HCT116 (cell line): Measurements from ENCODE around the gene DOK7. TPM values are rescaled to one million over a fixed set of nuclear protein-coding genes. Genes with fewer than 3 reads are reported as not detected.

Experiments
- ATAC-seq: fragments of 200-7000 bp; cut with Tn5 transposase; 2 replicates; pipeline ENCODE4 v1.9.1; 2020; ENCODE audit warnings: mild to moderate bottlenecking, moderate library complexity
- BruUV-seq: library from RNA; stranded (reverse); fragments of 400-500 nt; replicated peaks from 2 replicates; lab custom pipeline; 2021; lab: Mats Ljungman, UMichigan
- CTCF ChIA-PET: fragments of 300-600 bp; sonication (Branson Sonifier 250); formaldehyde crosslinking; loops from one replicate; lab custom pipeline; 2021; ENCODE audit warnings: antibody characterized with exemption; lab: Charles Lee
- POLR2A ChIA-PET: fragments of 300-600, 350-600 bp; sonication (Branson Sonifier 250); formaldehyde crosslinking; loops from one replicate; lab custom pipeline; 2021; ENCODE audit warnings: antibody characterized with exemption; lab: Charles Lee
- RAD21 ChIA-PET, 2 experiments: fragments of 300-600 bp; sonication (Branson Sonifier 250); formaldehyde crosslinking; loops; one replicate each; lab custom pipeline; 2023; ENCODE audit warnings: low total read pairs in 2 of 2; ENCODE audit not compliant: uncharacterized antibody in 2 of 2, unreplicated experiment in 2 of 2, low non-redundant PET in 1 of 2; lab: Charles Lee
- DNase-seq: peaks from one replicate; pipeline ENCODE4 v3.0.0-alpha.2; 2010; ENCODE audit warnings: low read depth, low spot score
- H2AFZ ChIP-seq: fragments of 200-600 bp; shearing (Covaris generic), sonication (generic); 2 replicates; pipeline ENCODE4 v1.6.1; 2017; ENCODE audit warnings: low read depth, mixed run types, mixed read lengths, antibody characterized with exemption, low read length; ENCODE audit not compliant: poor library complexity, severe bottlenecking
- H3K27ac ChIP-seq: 2 replicates; pipeline ENCODE4 v1.5.1; 2012; ENCODE audit warnings: low read depth, low read length
- H3K27me3 ChIP-seq: fragments of 200-600 bp; sonication (generic); 2 replicates; pipeline ENCODE4 v1.6.1; 2016; ENCODE audit warnings: mixed run types, low read length, mixed read lengths; ENCODE audit not compliant: insufficient read depth
- H3K36me3 ChIP-seq, 2 experiments: fragments of 200-500 bp in 1 of 2; fragments of 200-600 bp in 1 of 2; sonication (Bioruptor generic) in 1 of 2; sonication (generic) in 1 of 2; 2 replicates each; pipeline versions ENCODE4 v1.5.1 to v1.6.1; 2014 to 2016; ENCODE audit warnings: low read length in 2 of 2, inconsistent platforms in 1 of 2, mixed read lengths in 1 of 2, mixed run types in 1 of 2; ENCODE audit not compliant: insufficient read depth in 2 of 2, control insufficient read depth in 1 of 2
- H3K4me1 ChIP-seq, 2 experiments: fragments of 200-600 bp in 1 of 2; sonication (generic) in 1 of 2; 2 replicates each; pipeline versions ENCODE4 v1.5.1 to v1.6.1; 2012 to 2017; ENCODE audit warnings: low read length in 2 of 2, inconsistent platforms in 1 of 2, mild to moderate bottlenecking in 1 of 2, mixed read lengths in 1 of 2, mixed run types in 1 of 2, moderate library complexity in 1 of 2; ENCODE audit not compliant: insufficient read depth in 2 of 2, control insufficient read depth in 1 of 2
- H3K4me2 ChIP-seq: fragments of 200-600 bp; sonication (generic); 2 replicates; pipeline ENCODE4 v1.6.1; 2017; ENCODE audit warnings: mixed run types, low read length, mixed read lengths
- H3K4me3 ChIP-seq, 2 experiments: fragments of 200-600 bp in 1 of 2; sonication (generic) in 1 of 2; replicated peaks in 1 of 2; 2 replicates each; pipeline ENCODE4 v1.5.1; 2011 to 2016; ENCODE audit warnings: low read length in 2 of 2, control low read depth in 1 of 2, low read depth in 1 of 2, mild to moderate bottlenecking in 1 of 2, mixed read lengths in 1 of 2, mixed run types in 1 of 2
- H3K79me2 ChIP-seq: fragments of 200-600 bp; sonication (generic); 2 replicates; pipeline ENCODE4 v1.6.1; 2017; ENCODE audit warnings: mild to moderate bottlenecking, mixed run types, low read length, moderate library complexity, mixed read lengths; ENCODE audit not compliant: insufficient read depth
- H3K9ac ChIP-seq: fragments of 200-600 bp; sonication (generic); 2 replicates; pipeline ENCODE4 v1.6.1; 2016; ENCODE audit warnings: low read length, mixed read lengths
- H3K9me2 ChIP-seq: fragments of 200-600 bp; sonication (generic), shearing (Covaris generic); 2 replicates; pipeline ENCODE4 v1.6.1; 2017; ENCODE audit warnings: mixed run types, mild to moderate bottlenecking, moderate library complexity; ENCODE audit not compliant: insufficient read depth
- H3K9me3 ChIP-seq, 2 experiments: fragments of 200-500 bp in 1 of 2; fragments of 200-600 bp in 1 of 2; sonication (Bioruptor generic) in 1 of 2; sonication (generic) in 1 of 2; 2 replicates each; pipeline ENCODE4 v1.6.1; 2014 to 2017; ENCODE audit warnings: low read length in 2 of 2, mixed read lengths in 2 of 2, inconsistent platforms in 1 of 2, low read depth in 1 of 2, mild to moderate bottlenecking in 1 of 2, mixed run types in 1 of 2, moderate library complexity in 1 of 2; ENCODE audit not compliant: control insufficient read depth in 1 of 2, insufficient read depth in 1 of 2
- H4K20me1 ChIP-seq: fragments of 200-600 bp; sonication (generic), shearing (Covaris generic); 2 replicates; pipeline ENCODE4 v1.6.1; 2017; ENCODE audit warnings: mixed run types, mild to moderate bottlenecking, moderate library complexity; ENCODE audit not compliant: insufficient read depth
- ATF3 ChIP-seq: IDR thresholded peaks from 2 replicates; pipeline ENCODE4 v1.6.1; 2012
- CEBPB ChIP-seq: IDR thresholded peaks from 2 replicates; pipeline ENCODE4 v1.6.1; 2012; ENCODE audit warnings: low read depth
- CTCF ChIP-seq, 3 experiments: fragments of 200-600 bp in 1 of 3; sonication (generic) in 1 of 3; IDR thresholded peaks in 2 of 3; conservative IDR thresholded peaks in 1 of 3; 2 replicates each; pipeline ENCODE4 v1.5.1; 2012 to 2017; ENCODE audit warnings: low read depth in 2 of 3, low read length in 2 of 3, antibody characterized with exemption in 1 of 3, borderline replicate concordance in 1 of 3, control low read depth in 1 of 3, mild to moderate bottlenecking in 1 of 3, mixed read lengths in 1 of 3, mixed run types in 1 of 3, moderate library complexity in 1 of 3; ENCODE audit not compliant: insufficient read depth in 1 of 3
- EGR1 ChIP-seq: IDR thresholded peaks from 2 replicates; pipeline ENCODE4 v1.6.1; 2012; ENCODE audit warnings: low read depth
- ELF1 ChIP-seq: IDR thresholded peaks from 2 replicates; pipeline ENCODE4 v1.6.1; 2012; ENCODE audit warnings: low read depth, borderline replicate concordance
- EZH2 ChIP-seq: fragments of 200-600 bp; sonication (generic); IDR thresholded peaks from 2 replicates; pipeline ENCODE4 v1.6.1; 2017; ENCODE audit warnings: antibody characterized with exemption, mixed run types
- EZH2phosphoT487 ChIP-seq: fragments of 200-600 bp; IDR thresholded peaks from 2 replicates; pipeline ENCODE4 v1.6.1; 2018; ENCODE audit warnings: antibody characterized with exemption, borderline replicate concordance
- FOSL1 ChIP-seq: IDR thresholded peaks from 2 replicates; pipeline ENCODE4 v1.6.1; 2012; ENCODE audit warnings: low read depth
- JUND ChIP-seq: IDR thresholded peaks from 2 replicates; pipeline ENCODE4 v1.6.1; 2012
- MAX ChIP-seq: IDR thresholded peaks from 2 replicates; pipeline ENCODE4 v1.6.1; 2012
- POLR2A ChIP-seq: IDR thresholded peaks from 2 replicates; pipeline ENCODE4 v1.7.0; 2011; ENCODE audit warnings: borderline replicate concordance; ENCODE audit not compliant: insufficient read depth, insufficient read length; ENCODE audit errors: extremely low read depth
- POLR2AphosphoS5 ChIP-seq: IDR thresholded peaks from 2 replicates; pipeline ENCODE4 v1.6.1; 2011; ENCODE audit warnings: mild to moderate bottlenecking, low read depth, low read length, moderate library complexity
- RAD21 ChIP-seq: IDR thresholded peaks from 2 replicates; pipeline ENCODE4 v1.6.1; 2012; ENCODE audit warnings: low read depth, mild to moderate bottlenecking
- SIN3A ChIP-seq: IDR thresholded peaks from 2 replicates; pipeline ENCODE4 v1.6.1; 2012; ENCODE audit warnings: low read depth
- SP1 ChIP-seq: IDR thresholded peaks from 2 replicates; pipeline ENCODE4 v1.6.1; 2012; ENCODE audit warnings: low read depth
- YY1 ChIP-seq: IDR thresholded peaks from 2 replicates; pipeline ENCODE4 v1.6.1; 2011; ENCODE audit warnings: low read length, low read depth, moderate library complexity, mild to moderate bottlenecking; ENCODE audit not compliant: insufficient replicate concordance; ENCODE audit errors: extremely low read depth
- ZFX ChIP-seq: fragments of 450-650 bp; IDR thresholded peaks from 2 replicates; pipeline ENCODE4 v1.6.1; 2017
- ZNF274 ChIP-seq: fragments of 200-500 bp; sonication (Bioruptor generic); IDR thresholded peaks from 2 replicates; pipeline ENCODE4 v1.6.1; 2014; ENCODE audit warnings: mild to moderate bottlenecking, low read depth, low read length, inconsistent platforms
- intact Hi-C: fragments of 100-400 bp; cut with micrococcal nuclease; formaldehyde crosslinking; loops from 2 replicates; pipeline ENCODE4 v1.10.0; 2022
- total RNA-seq: library from RNA; stranded (reverse); gene quantifications from one replicate; pipeline ENCODE4 v1.2.1, GENCODE V29; 2021; ENCODE audit not compliant: unreplicated experiment

The DOK7 gene
- total RNA-seq, 1 experiment from 2014 or later: 2.4 TPM

GRCh38 chr4:3436798-3437581 lies 26.1 kb upstream of the DOK7 start:
- Histone ChIP-seq H3K27ac (peak overlapping the region; percentile 100), H3K9me2 (no peaks in the 10 kb centered on the region), H3K79me2 (no peaks in the 10 kb centered on the region), H3K9me3 (no peaks in the 10 kb centered on the region), H3K4me2 (peak overlapping the region; percentile 78), H3K9ac (peak overlapping the region; percentile 66), H3K27me3 (no peaks in the 10 kb centered on the region), H4K20me1 (no peaks in the 10 kb centered on the region), H3K4me1 (peaks cover 25 to 42% of the 10 kb centered on the region in 2 experiments), H3K36me3 (no peaks in the 10 kb centered on the region), H2AFZ (peak overlapping the region; percentile 16), H3K4me3 (peak overlapping the region in 1 of 2 experiments; percentile 36; a peak in 3 of 4 replicates)
- ChIA-PET RAD21 (no interaction called here), POLR2A (no interaction called here), CTCF (no interaction called here)
- peak; percentile 62 for DNase-seq
- intact Hi-C loops: no loop called here
- peak; percentile 97 for ATAC-seq
- TF ChIP-seq POLR2AphosphoS5: peak; percentile 75
- TF ChIP-seq ELF1: no peak
- peak; percentile 53 for TF ChIP-seq YY1
- TF ChIP-seq EZH2: no peak
- TF ChIP-seq ZFX: 0 out of 2 replicates have a peak, but pooled peaks have one; percentile 51
- no peak for TF ChIP-seq FOSL1
- peak; percentile 40 for TF ChIP-seq POLR2A
- TF ChIP-seq RAD21: no peak
- no TSS peak for BruUV-seq

GRCh38 chr4:3437582-3437936 lies 25.5 kb upstream of the DOK7 start:
- Histone ChIP-seq H3K4me3 (no peak overlapping the region), H3K79me2 (no peaks in the 10 kb centered on the region), H3K9me3 (no peaks in the 10 kb centered on the region), H3K9ac (peak overlapping the region; percentile 66), H4K20me1 (no peaks in the 10 kb centered on the region), H3K27me3 (no peaks in the 10 kb centered on the region), H3K9me2 (no peaks in the 10 kb centered on the region), H3K36me3 (no peaks in the 10 kb centered on the region), H3K4me2 (peak overlapping the region; percentile 78), H2AFZ (peak overlapping the region; percentile 16), H3K4me1 (peaks cover 25 to 42% of the 10 kb centered on the region in 2 experiments), H3K27ac (peak overlapping the region; percentile 100)
- BruUV-seq: no TSS peak
- ChIA-PET POLR2A (no interaction called here), RAD21 (no interaction called here), CTCF (no interaction called here)
- intact Hi-C loops: no loop called here
- DNase-seq (no peak), ATAC-seq (peak; percentile 5; the same call in 1 of the 2 replicates)
- TF ChIP-seq ZNF274 (no peak), SIN3A (no peak), ATF3 (no peak), EZH2phosphoT487 (no peak), CEBPB (no peak), FOSL1 (no peak), SP1 (no peak), JUND (no peak), CTCF (IDR thresholded peaks at IDR 0.05 in 2 of 3, conservative IDR thresholded peaks at IDR 0.05 in 1 of 3; ENCODE audit: borderline replicate concordance in 1 of 3, insufficient read depth in 1 of 3, low read depth in 2 of 3, low read length in 2 of 3) (no peak), MAX (no peak), EGR1 (no peak)
